Measurements from ENCODE around the gene SLC9B2.

DNA sequence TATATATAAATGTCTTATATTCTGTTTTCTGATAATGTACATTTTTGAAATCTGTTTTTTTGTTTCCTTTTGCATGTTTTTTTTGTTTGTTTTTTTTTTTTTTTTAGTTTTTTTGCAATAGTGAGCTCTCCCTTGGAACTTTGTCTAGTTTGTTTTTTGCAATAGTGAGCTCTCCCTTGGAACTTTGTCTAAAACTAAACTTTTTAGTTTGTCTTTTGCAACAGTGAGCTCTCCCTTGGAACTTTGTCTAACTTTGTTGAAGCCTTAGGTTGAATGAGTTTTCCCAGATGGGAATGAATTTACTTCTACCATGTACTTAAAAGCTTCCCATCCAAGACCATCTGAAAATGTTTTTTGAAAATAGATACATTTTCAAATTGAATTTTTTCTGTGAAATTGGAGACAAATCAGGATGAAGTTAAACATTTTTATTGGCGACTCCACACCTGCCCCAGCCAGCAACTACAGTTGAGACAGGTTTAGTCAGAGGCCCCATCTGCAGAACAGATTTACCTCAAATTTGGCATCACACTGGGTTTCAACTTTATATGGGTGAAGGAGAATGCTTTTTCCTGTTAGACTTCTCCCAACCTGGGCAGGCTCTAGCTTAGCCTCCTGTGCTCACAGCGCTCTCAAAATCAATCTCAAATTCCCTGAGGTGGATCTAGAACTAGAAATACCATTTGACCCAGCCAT is 16.0 kb downstream of the SLC9B2 start:
- no peak for TF ChIP-seq POLR2A (IDR thresholded peaks at IDR 0.05)
- TF ChIP-seq, protein P1, sequence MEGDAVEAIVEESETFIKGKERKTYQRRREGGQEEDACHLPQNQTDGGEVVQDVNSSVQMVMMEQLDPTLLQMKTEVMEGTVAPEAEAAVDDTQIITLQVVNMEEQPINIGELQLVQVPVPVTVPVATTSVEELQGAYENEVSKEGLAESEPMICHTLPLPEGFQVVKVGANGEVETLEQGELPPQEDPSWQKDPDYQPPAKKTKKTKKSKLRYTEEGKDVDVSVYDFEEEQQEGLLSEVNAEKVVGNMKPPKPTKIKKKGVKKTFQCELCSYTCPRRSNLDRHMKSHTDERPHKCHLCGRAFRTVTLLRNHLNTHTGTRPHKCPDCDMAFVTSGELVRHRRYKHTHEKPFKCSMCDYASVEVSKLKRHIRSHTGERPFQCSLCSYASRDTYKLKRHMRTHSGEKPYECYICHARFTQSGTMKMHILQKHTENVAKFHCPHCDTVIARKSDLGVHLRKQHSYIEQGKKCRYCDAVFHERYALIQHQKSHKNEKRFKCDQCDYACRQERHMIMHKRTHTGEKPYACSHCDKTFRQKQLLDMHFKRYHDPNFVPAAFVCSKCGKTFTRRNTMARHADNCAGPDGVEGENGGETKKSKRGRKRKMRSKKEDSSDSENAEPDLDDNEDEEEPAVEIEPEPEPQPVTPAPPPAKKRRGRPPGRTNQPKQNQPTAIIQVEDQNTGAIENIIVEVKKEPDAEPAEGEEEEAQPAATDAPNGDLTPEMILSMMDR (IDR thresholded peaks at IDR 0.05): no peak

Measured in suprapubic skin (tissue), 3 donors.